HepG2 (cell line): ENCODE measurements around the gene STXBP2. TPM values are rescaled to one million over a fixed set of nuclear protein-coding genes. Genes with fewer than 3 reads are reported as not detected.

ENCODE experiments used
- CEBPB ChIP-seq: IDR thresholded peaks from 2 replicates; pipeline ENCODE4 v1.6.1; 2011; ENCODE audit warnings: low read depth, low read length, improper control_type of control experiment, borderline replicate concordance
- HOXA3 ChIP-seq: sonication (generic); formaldehyde crosslinking; IDR thresholded peaks from 2 replicates; pipeline ENCODE4 v1.5.0; 2020; ENCODE audit warnings: missing genetic modification reagents
- MIXL1 ChIP-seq: IDR thresholded peaks from 2 replicates; pipeline ENCODE4 v1.6.1; 2016
- MZF1 ChIP-seq: sonication (generic); formaldehyde crosslinking; IDR thresholded peaks from 2 replicates; pipeline ENCODE4 v1.8.1; 2023; ENCODE audit warnings: mild to moderate bottlenecking, missing genetic modification reagents, borderline replicate concordance
- NR2F1 ChIP-seq, 2 experiments: fragments of 450-650 bp in 1 of 2; formaldehyde crosslinking in 1 of 2; IDR thresholded peaks; 2 replicates each; pipeline versions ENCODE4 v1.5.0 to v1.6.1; 2016 to 2020; ENCODE audit warnings: mild to moderate bottlenecking in 1 of 2, missing compliant biosample characterization in 1 of 2, missing genetic modification reagents in 1 of 2, moderate library complexity in 1 of 2
- POLR2AphosphoS2 ChIP-seq: IDR thresholded peaks from 2 replicates; pipeline ENCODE4 v1.6.1; 2011; ENCODE audit warnings: low read depth, low read length, improper control_type of control experiment
- RXRB ChIP-seq: IDR thresholded peaks from 2 replicates; pipeline ENCODE4 v1.6.1; 2016; ENCODE audit warnings: borderline replicate concordance, missing genetic modification reagents, missing compliant biosample characterization
- SALL1 ChIP-seq: sonication (generic); formaldehyde crosslinking; IDR thresholded peaks from 2 replicates; pipeline ENCODE4 v1.8.0; 2022; ENCODE audit warnings: mild to moderate bottlenecking, missing genetic modification reagents
- SRSF1 ChIP-seq: fragments of 200-400 bp; formaldehyde crosslinking; optimal IDR thresholded peaks from 2 replicates; pipeline ENCODE3; 2017; ENCODE audit warnings: mild to moderate bottlenecking, low read depth, low read length, moderate library complexity
- XRCC5 ChIP-seq: fragments of 200-400 bp; formaldehyde crosslinking; optimal IDR thresholded peaks from 2 replicates; pipeline ENCODE3; 2017; ENCODE audit warnings: mild to moderate bottlenecking, low read length
- ZFX ChIP-seq: sonication (generic); formaldehyde crosslinking; IDR thresholded peaks from 2 replicates; pipeline ENCODE4 v1.4.0; 2020; ENCODE audit warnings: mild to moderate bottlenecking, low read depth, missing genetic modification reagents, moderate library complexity
- ZNF331 ChIP-seq: sonication (generic); formaldehyde crosslinking; IDR thresholded peaks from 2 replicates; pipeline ENCODE4 v1.4.0; 2020; ENCODE audit warnings: missing genetic modification reagents
- ZNF607 ChIP-seq: sonication (generic); formaldehyde crosslinking; IDR thresholded peaks from 2 replicates; pipeline ENCODE4 v1.5.1; 2020; ENCODE audit warnings: missing genetic modification reagents, mild to moderate bottlenecking, borderline replicate concordance
- polyA plus RNA-seq, 8 experiments: library from polyadenylated mRNA; depleted of rRNA in 3 of 8; stranded (reverse) in 7 of 8; unstranded in 1 of 8; fragments of >200 nt; fragmentation: Illumina TruSeq in 4 of 8; extraction: Trizol in 4 of 8; gene quantifications; 2 replicates each; pipeline versions ENCODE4 v1.2.1 to v1.2.3, GENCODE V29; 2011 to 2016; ENCODE audit warnings: low read depth in 4 of 8, missing spikeins in 1 of 8, mixed read lengths in 1 of 8; ENCODE audit not compliant: insufficient read depth in 1 of 8
- total RNA-seq, 5 experiments: library from RNA; depleted of rRNA; stranded (reverse); fragments of >200 nt; fragmentation: Illumina TruSeq; extraction: Trizol; gene quantifications; 2 replicates each; pipeline ENCODE4 v1.2.3, GENCODE V29; 2016; ENCODE audit warnings: low read depth in 1 of 5
- TF ChIP-seq, protein P1 (sequence below): sonication (generic); formaldehyde crosslinking; IDR thresholded peaks from 2 replicates; pipeline ENCODE4 v1.4.0; 2020; ENCODE audit warnings: mild to moderate bottlenecking, missing genetic modification reagents
- TF ChIP-seq, protein P2 (sequence below): sonication (generic); formaldehyde crosslinking; IDR thresholded peaks from 2 replicates; pipeline ENCODE4 v1.5.1; 2020; ENCODE audit warnings: mild to moderate bottlenecking, moderate library complexity, missing genetic modification reagents
- TF ChIP-seq, protein P3 (sequence below): sonication (generic); formaldehyde crosslinking; IDR thresholded peaks from 2 replicates; pipeline ENCODE4 v1.4.0; 2020; ENCODE audit warnings: missing genetic modification reagents
- TF ChIP-seq, protein P4 (sequence below): sonication (generic); formaldehyde crosslinking; IDR thresholded peaks from 2 replicates; pipeline ENCODE4 v1.4.0; 2020; ENCODE audit warnings: mild to moderate bottlenecking, missing genetic modification reagents, borderline replicate concordance

The STXBP2 gene
- total and polyA plus RNA-seq, 2 of the 13 experiments (the other 11 are each of a cell fraction or from before 2014, with no cell fraction given) = 22.8 to 40.1 TPM

DNA sequence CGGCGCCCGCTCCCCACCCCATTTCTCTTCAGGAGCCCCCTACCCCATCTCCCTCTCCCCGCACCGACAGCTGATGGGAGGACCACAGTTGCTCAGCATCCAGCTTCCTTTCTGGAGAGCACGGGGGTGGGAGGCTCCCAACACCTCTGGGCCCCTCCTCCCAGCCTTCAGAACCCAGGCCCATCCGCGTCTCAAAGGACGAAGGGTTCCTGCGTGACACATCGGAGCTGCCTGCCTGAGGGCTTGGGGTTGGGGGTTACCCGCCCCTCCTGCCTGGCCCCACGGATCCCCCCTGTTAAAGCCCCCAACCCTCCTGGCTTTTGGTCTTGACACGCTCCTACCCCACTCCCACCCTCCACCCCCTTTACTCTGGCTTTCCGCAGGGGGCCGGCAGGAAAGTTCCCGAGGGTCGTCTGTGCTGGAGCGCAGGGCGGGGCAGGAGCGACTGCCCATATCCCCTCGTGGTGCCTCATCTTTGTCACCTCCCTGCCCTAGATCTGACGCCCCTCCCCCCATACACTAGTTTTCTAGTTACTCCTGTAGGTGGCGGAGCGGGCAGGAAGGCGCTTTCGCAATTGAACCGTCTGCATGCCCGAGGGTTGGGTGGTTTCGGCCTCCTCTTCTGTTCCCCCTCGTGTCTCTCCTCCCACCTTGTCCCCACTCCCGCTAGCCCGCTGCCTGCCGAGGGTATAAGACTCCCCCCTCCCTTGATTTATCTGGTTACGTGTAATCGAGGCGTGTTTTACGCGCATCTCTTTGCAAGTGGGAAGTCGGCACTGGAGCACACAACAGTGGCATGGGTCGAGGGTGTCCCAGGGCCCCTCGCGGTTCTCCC, 44.6 kb downstream of the STXBP2 start (continued):
- TF ChIP-seq, protein P1, sequence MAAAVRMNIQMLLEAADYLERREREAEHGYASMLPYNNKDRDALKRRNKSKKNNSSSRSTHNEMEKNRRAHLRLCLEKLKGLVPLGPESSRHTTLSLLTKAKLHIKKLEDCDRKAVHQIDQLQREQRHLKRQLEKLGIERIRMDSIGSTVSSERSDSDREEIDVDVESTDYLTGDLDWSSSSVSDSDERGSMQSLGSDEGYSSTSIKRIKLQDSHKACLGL (CRISPR knock-in tag) = no peak; the same call in 1 of the 2 replicates
- TF ChIP-seq HOXA3 (CRISPR knock-in tag) = peak; percentile 17; the same call in 1 of the 2 replicates
- TF ChIP-seq, protein P2, sequence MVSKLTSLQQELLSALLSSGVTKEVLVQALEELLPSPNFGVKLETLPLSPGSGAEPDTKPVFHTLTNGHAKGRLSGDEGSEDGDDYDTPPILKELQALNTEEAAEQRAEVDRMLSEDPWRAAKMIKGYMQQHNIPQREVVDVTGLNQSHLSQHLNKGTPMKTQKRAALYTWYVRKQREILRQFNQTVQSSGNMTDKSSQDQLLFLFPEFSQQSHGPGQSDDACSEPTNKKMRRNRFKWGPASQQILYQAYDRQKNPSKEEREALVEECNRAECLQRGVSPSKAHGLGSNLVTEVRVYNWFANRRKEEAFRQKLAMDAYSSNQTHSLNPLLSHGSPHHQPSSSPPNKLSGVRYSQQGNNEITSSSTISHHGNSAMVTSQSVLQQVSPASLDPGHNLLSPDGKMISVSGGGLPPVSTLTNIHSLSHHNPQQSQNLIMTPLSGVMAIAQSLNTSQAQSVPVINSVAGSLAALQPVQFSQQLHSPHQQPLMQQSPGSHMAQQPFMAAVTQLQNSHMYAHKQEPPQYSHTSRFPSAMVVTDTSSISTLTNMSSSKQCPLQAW = peak; percentile 54
- TF ChIP-seq, protein P3, sequence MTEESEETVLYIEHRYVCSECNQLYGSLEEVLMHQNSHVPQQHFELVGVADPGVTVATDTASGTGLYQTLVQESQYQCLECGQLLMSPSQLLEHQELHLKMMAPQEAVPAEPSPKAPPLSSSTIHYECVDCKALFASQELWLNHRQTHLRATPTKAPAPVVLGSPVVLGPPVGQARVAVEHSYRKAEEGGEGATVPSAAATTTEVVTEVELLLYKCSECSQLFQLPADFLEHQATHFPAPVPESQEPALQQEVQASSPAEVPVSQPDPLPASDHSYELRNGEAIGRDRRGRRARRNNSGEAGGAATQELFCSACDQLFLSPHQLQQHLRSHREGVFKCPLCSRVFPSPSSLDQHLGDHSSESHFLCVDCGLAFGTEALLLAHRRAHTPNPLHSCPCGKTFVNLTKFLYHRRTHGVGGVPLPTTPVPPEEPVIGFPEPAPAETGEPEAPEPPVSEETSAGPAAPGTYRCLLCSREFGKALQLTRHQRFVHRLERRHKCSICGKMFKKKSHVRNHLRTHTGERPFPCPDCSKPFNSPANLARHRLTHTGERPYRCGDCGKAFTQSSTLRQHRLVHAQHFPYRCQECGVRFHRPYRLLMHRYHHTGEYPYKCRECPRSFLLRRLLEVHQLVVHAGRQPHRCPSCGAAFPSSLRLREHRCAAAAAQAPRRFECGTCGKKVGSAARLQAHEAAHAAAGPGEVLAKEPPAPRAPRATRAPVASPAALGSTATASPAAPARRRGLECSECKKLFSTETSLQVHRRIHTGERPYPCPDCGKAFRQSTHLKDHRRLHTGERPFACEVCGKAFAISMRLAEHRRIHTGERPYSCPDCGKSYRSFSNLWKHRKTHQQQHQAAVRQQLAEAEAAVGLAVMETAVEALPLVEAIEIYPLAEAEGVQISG (CRISPR knock-in tag) = peak; percentile 23; the same call in 1 of the 2 replicates
- TF ChIP-seq RXRB (CRISPR knock-in tag) = peak; percentile 47; the same call in 1 of the 2 replicates
- peak; percentile 94 for TF ChIP-seq CEBPB
- 0 out of 2 replicates have a peak, but pooled peaks have one; percentile 32 for TF ChIP-seq MZF1 (CRISPR knock-in tag)
- TF ChIP-seq ZNF607 = no peak
- no peak for TF ChIP-seq SRSF1
- TF ChIP-seq, protein P4, sequence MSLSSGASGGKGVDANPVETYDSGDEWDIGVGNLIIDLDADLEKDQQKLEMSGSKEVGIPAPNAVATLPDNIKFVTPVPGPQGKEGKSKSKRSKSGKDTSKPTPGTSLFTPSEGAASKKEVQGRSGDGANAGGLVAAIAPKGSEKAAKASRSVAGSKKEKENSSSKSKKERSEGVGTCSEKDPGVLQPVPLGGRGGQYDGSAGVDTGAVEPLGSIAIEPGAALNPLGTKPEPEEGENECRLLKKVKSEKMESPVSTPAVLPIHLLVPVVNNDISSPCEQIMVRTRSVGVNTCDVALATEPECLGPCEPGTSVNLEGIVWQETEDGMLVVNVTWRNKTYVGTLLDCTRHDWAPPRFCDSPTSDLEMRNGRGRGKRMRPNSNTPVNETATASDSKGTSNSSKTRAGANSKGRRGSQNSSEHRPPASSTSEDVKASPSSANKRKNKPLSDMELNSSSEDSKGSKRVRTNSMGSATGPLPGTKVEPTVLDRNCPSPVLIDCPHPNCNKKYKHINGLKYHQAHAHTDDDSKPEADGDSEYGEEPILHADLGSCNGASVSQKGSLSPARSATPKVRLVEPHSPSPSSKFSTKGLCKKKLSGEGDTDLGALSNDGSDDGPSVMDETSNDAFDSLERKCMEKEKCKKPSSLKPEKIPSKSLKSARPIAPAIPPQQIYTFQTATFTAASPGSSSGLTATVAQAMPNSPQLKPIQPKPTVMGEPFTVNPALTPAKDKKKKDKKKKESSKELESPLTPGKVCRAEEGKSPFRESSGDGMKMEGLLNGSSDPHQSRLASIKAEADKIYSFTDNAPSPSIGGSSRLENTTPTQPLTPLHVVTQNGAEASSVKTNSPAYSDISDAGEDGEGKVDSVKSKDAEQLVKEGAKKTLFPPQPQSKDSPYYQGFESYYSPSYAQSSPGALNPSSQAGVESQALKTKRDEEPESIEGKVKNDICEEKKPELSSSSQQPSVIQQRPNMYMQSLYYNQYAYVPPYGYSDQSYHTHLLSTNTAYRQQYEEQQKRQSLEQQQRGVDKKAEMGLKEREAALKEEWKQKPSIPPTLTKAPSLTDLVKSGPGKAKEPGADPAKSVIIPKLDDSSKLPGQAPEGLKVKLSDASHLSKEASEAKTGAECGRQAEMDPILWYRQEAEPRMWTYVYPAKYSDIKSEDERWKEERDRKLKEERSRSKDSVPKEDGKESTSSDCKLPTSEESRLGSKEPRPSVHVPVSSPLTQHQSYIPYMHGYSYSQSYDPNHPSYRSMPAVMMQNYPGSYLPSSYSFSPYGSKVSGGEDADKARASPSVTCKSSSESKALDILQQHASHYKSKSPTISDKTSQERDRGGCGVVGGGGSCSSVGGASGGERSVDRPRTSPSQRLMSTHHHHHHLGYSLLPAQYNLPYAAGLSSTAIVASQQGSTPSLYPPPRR (CRISPR knock-in tag) = 0 out of 2 replicates have a peak, but pooled peaks have one; percentile 13
- TF ChIP-seq XRCC5 = peak; percentile 83
- no peak for TF ChIP-seq NR2F1 (CRISPR knock-in tag; IDR thresholded peaks at IDR 0.05)
- TF ChIP-seq ZNF331 (CRISPR knock-in tag) = 0 out of 2 replicates have a peak, but pooled peaks have one; percentile 49
- TF ChIP-seq MIXL1 = 0 out of 2 replicates have a peak, but pooled peaks have one; percentile 41
- TF ChIP-seq SALL1 (CRISPR knock-in tag) = 0 out of 2 replicates have a peak, but pooled peaks have one; percentile 11
- TF ChIP-seq POLR2AphosphoS2 = no peak
- no peak for TF ChIP-seq ZFX (CRISPR knock-in tag)
